ENCODE data around the gene GATB.

The GATB gene

GRCh38 chr4:151807220-151807619 lies 46.4 kb upstream of the GATB start:
- Histone ChIP-seq H3K4me1 (ENCODE audit: control insufficient read depth in 1 of 2, insufficient read depth in 1 of 2, low read depth in 1 of 2, low read length in 1 of 2) (no peaks in the 10 kb centered on the region), H3K27ac (no peak overlapping the region), H3K4me3 (ENCODE audit: low read depth in 1 of 2, low read length in 1 of 2) (no peak overlapping the region), H3K36me3 (no peaks in the 10 kb centered on the region), H3K27me3 (peaks cover 6% of the 10 kb centered on the region), H3K9me3 (no peaks in the 10 kb centered on the region)
- TF ChIP-seq CTCF (IDR thresholded peaks at IDR 0.05), result no peak

- H3K27ac ChIP-seq, result no peak overlapping the region
- H3K9me3 ChIP-seq, result no peaks in the 10 kb centered on the region
Measured at GRCh38 chr4:151806511-151806927, 45.7 kb upstream of the GATB start.

GRCh38 chr4:151804821-151805220 lies 44.0 kb upstream of the GATB start:
- H3K27me3 ChIP-seq, result peaks cover 6% of the 10 kb centered on the region
- TF ChIP-seq CTCF (IDR thresholded peaks at IDR 0.05), result no peak
- H3K4me3 ChIP-seq (ENCODE audit: low read depth in 1 of 2, low read length in 1 of 2), result no peak overlapping the region
- no peaks in the 10 kb centered on the region for H3K36me3 ChIP-seq
- H3K4me1 ChIP-seq (ENCODE audit: control insufficient read depth in 1 of 2, insufficient read depth in 1 of 2, low read depth in 1 of 2, low read length in 1 of 2), result no peaks in the 10 kb centered on the region
- H3K9me3 ChIP-seq, result no peaks in the 10 kb centered on the region
- H3K27ac ChIP-seq, result no peak overlapping the region

More at GRCh38 chr4:151806511-151806927, 45.7 kb upstream of the GATB start:
- no peak overlapping the region for H3K4me3 ChIP-seq (ENCODE audit: low read depth in 1 of 2, low read length in 1 of 2)
- no peak for TF ChIP-seq CTCF (IDR thresholded peaks at IDR 0.05)
- H3K4me1 ChIP-seq (ENCODE audit: control insufficient read depth in 1 of 2, insufficient read depth in 1 of 2, low read depth in 1 of 2, low read length in 1 of 2), result no peaks in the 10 kb centered on the region
- no peaks in the 10 kb centered on the region for H3K36me3 ChIP-seq
- peaks cover 6% of the 10 kb centered on the region for H3K27me3 ChIP-seq

- Histone ChIP-seq H3K4me1 (ENCODE audit: control insufficient read depth in 1 of 2, insufficient read depth in 1 of 2, low read depth in 1 of 2, low read length in 1 of 2) (no peaks in the 10 kb centered on the region), H3K27me3 (peaks cover under 1% of the 10 kb centered on the region), H3K27ac (no peak overlapping the region), H3K4me3 (ENCODE audit: low read depth in 1 of 2, low read length in 1 of 2) (no peak overlapping the region), H3K9me3 (no peaks in the 10 kb centered on the region), H3K36me3 (no peaks in the 10 kb centered on the region)
- no peak for TF ChIP-seq CTCF (IDR thresholded peaks at IDR 0.05)
Measured at GRCh38 chr4:151804086-151804630, 43.4 kb upstream of the GATB start.

- Histone ChIP-seq H3K9me3 (no peaks in the 10 kb centered on the region), H3K27me3 (no peaks in the 10 kb centered on the region), H3K4me3 (ENCODE audit: low read depth in 1 of 2, low read length in 1 of 2) (no peak overlapping the region), H3K4me1 (ENCODE audit: control insufficient read depth in 1 of 2, insufficient read depth in 1 of 2, low read depth in 1 of 2, low read length in 1 of 2) (no peaks in the 10 kb centered on the region), H3K27ac (no peak overlapping the region), H3K36me3 (no peaks in the 10 kb centered on the region)
- TF ChIP-seq CTCF (IDR thresholded peaks at IDR 0.05), result no peak
Measured at GRCh38 chr4:151803246-151803645, 42.4 kb upstream of the GATB start.

All from neutrophil (primary cell).